ENCODE data around the gene ITM2C.

Gene ITM2C, protein sequence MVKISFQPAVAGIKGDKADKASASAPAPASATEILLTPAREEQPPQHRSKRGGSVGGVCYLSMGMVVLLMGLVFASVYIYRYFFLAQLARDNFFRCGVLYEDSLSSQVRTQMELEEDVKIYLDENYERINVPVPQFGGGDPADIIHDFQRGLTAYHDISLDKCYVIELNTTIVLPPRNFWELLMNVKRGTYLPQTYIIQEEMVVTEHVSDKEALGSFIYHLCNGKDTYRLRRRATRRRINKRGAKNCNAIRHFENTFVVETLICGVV

DNA sequence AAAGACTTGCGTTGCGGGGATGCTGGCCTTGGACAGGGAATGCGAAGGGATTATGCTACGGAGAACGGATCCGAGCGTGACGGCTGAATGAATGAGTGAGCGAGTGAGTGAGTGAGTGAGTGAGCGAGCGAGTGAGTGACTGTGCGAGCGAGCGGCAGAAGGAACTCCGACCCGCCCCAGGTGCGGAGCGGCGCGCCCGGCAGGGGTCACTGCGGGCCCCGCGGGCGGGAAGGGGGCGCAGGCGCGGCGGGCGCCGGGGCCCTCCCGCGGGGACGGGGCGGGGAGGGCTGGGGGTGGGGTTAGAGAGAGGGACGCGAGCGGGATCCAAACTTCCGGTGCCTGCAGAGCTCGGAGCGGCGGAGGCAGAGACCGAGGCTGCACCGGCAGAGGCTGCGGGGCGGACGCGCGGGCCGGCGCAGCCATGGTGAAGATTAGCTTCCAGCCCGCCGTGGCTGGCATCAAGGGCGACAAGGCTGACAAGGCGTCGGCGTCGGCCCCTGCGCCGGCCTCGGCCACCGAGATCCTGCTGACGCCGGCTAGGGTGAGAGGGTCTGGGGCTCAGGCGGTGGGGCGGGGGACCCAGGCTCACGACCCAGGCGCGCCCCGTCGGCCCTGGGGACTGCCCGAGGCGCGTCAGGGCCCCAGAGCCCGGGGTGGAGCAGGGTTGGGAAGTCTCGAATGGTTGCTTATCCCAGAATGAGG, at the start of gene ITM2C:
Gene ITM2C (plus strand): TSS at position 338 of the 702 bp plus-strand sequence. CDS start 84 bp downstream, at position 422.
- peak; percentile 42 for DNase-seq (ENCODE audit: low read depth)

DNA sequence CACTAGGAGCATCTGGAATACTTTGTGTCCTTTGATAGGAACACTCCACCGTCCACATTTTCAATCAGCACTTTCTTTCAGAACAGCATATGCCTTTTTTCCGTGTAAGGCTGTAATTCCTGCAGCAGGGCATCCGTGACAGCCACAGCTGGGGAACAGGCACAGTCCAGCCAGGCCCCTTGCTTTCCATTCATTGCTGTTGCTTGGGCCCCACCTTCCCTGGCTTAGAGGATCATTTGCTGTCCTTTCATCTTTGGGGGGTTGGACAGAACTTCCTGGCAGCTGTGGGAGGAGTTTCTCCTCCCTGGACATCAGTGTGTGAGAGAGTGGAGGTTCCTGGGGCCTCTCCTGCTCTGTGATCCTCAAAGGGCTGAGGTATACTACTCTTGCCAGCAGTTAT, 49.7 kb upstream of the ITM2C start:
- DNase-seq (ENCODE audit: low read depth): no peak

DNA sequence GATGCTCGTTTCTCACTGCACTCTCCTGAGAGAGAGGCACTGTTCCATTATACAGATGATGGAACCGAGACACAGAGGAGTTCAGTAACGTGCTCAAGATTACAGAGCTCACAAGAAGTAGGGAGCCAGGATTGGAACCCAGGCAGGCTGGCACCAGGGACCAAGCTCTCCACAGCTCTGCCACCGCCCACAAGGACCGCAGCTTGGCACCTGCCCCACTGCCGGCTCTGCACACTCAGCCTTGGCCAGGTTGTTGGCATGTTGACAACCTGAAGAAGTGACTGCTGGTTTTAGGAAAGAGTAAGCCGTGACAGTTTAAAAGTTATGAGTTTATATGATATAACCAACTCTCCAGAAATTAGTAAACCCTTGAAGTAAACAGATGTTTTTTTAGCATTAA, 48.0 kb upstream of the ITM2C start:
- no peak for DNase-seq (ENCODE audit: low read depth)

DNA sequence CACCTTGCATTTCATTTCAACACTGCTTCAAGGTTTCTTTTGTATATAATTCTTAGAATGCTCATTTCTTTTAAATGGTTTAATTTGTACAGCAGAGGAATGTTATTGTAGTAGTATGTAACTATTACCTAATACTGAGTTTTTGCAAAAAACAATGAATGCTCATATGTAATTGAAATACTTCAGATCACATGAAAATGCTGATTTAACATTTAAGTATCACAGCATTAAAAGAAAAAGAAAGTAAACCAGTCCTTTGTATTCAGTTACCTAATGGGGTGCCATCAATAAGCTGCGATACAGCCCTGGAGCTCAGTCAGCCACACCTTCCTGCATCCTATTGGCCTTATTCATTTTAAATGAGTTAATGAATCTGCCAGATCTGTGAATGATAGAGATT, 45.3 kb upstream of the ITM2C start:
- no peak for DNase-seq (ENCODE audit: low read depth)

DNA sequence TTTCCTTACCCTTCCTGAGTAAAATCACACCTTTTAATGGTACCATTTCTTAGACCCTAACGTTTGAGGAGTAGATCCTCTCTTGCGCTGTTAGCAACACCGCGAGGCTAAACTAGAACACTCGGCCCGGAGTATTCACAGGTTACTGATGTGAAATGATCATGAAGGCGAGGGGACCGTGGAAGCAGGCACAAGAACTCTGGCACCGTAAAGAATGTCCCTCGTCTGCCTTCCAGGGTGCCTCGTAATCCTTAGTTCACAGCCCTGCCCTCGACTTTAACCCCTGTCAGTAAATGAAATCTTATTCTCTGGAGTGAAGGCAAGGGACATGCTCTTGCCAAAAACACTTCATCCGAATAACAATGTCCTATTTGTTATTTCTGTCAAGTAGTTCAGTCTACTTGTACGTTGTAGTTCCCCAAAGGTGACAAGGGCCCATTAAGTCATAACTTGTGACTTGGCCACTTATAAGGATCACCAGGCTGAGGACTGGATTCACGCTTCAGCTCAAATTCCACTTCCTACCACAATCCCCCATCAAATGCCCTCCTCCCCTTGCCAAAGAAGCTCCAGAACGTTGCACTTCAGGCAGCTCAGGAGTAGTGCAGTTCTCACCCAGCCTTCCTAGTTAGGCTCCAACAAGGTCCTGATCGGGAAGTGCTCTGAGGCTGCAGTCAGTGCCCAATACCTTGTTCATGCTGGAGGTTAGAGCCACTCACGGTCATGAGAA, 43.3 kb upstream of the ITM2C start:
- no peak for DNase-seq (ENCODE audit: low read depth)

DNA sequence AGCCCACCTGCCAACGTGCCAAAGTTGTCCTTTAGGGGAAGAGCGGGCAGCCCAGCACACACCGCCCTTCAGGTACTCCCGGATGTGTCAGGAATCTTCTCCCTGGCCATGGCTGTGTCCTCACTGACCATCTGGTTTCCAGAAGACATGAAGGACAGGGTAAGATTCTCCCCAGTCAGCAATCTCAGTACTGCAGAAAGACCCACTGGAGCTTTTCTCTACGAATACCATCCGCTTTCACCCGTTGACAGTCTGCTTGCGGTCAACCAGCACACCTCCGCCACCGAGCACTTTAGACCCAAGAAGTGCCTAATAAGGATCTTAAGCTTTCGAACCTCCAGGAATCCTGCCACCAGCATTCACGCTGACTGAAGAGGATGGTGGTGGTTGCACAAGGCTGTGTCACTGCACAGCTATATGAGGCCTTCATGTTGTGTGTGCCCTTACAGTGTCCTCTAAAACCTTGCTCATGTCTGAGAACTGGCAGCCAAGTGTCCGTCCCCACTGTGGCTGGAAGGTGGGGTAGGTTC, 42.7 kb upstream of the ITM2C start:
- no peak for DNase-seq (ENCODE audit: low read depth)

DNA sequence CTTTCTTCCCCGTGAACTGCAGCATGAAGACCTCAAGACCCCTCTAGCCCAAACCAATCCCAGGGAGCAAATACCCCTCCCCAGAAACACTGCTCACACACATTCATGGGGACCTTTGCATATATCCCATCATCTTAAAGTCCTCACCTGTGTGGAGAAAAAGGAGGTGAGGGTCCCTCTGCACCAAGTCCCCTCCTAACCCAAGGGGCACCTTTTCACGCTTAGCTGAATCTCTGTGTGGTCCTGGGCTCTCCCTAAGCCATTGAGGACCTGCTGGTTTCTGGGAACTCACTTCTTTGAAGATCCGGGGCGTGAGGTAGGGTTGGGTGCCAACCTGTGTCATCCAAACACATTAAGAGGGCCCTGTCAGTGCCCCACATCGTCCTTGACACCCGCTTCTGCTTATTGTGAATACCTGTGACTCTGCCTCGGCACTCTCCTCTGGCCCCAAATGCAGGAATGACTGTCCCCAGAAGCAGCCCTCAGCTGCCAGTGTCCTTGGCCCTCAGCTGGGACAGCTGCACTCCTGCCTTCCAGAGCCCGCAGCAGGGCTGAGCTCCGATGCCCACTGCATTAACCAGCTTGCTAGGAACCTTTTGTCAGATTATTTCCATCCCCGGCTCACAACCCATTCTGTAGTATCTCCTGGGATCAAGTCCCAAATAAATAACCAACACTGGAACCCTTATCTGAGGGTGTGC, 41.3 kb upstream of the ITM2C start:
- no peak for DNase-seq (ENCODE audit: low read depth)

DNA sequence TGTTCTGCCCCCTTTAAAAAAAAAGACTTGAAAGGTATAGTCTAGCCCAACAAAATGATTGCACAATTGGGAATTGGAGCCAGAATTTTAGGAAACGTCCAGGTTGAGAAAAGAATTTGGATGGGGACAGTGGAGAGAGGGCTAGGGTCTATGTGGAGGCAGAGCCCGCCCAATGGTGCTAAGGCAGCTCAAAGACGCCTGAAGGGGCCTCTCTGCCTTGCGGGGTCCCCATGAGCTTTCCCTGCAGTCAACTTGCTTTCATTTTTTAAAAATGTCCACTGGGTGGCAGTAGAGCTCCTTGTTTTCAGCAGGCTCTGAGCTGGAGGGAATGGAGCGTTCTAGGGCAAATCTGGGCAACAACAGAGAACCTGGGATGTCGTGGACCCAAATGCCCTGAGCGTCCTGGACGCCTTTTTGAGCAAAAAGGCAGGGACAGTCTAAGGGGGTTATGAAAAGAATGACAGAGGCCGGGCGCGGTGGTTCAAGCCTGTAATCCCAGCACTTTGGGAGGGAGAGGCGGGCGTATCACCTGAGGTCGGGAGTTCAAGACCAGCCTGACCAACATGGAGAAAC, 40.2 kb upstream of the ITM2C start:
- DNase-seq (ENCODE audit: low read depth): peak; percentile 8

DNA sequence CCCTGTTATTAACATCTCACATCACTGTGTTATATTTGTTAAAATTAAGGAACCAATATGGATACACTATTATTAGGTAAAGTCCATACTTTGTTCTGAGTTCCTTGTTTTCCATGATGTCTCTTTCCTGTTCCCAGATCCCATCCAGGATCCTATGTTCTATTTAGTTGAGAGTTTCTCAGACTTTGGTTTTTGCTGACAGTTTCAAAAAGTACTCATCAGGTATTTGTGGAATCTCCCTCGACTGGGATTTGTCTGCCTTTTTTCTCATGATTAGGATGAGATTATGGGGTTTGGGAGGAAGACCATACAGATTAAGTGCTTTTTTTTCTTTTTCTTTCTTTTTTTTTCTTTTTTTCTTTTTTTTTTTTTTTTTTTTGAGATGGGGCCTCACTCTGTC, 39.4 kb upstream of the ITM2C start:
- DNase-seq (ENCODE audit: low read depth): no peak

DNA sequence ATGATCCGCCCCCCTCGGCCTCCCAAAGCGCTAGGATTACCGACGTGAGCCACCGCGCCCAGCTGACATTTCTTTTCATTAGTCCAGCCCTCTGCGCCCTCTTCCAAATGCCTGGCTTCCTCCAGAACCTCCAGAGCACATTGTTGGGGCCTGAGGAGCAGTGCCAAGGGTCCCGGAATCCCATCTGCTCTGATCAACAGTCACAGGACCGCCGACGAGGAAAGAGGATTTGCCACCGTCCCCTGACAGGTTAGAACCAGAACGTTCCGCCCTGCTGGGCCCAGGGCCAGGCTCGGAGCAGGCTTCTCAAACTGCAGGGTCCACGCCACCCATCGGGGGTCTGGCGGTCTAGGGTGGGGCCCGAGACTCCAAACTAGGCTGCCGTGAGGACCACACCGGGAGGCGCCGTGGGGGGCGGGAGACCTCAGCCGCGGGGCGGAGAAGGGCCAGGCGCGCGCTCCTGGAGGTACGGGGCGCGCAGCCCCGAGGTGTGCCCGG, 36.9 kb upstream of the ITM2C start:
- DNase-seq (ENCODE audit: low read depth): no peak

DNA sequence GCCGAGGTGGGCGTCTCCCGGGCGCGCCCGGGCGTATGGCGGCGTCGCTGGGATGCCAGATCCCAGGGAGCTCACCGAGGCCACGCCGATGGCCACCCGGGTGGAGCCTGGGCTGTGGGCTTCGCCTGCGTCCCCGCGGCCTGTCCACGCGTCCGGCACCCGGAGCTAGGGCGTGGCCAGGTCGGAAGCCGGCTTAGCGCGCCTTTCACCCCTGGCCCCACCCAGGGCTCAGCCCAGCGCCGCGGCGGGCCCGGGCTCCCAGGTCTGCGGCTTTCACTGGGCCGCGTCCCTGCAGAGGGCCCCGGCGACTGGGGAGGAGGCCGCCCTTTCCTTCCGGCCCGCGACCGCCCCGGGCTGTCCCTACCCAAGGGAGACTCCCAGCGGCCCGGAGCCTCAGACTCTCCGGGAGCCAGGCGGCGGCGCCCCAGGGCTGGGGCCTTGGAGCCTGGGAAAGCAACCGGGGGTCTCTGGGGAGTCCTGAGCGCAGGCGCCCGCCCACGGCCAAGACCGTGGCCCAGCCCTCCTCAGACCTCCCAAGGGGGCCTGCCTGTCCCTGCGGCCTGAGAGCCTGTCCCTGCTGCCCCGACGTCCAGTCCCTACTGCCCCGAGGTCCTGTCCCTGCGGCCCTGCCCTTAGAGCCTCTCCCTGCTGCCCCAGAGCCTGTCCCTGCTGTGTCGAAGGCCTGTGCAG, 36.3 kb upstream of the ITM2C start:
- DNase-seq (ENCODE audit: low read depth): no peak

DNA sequence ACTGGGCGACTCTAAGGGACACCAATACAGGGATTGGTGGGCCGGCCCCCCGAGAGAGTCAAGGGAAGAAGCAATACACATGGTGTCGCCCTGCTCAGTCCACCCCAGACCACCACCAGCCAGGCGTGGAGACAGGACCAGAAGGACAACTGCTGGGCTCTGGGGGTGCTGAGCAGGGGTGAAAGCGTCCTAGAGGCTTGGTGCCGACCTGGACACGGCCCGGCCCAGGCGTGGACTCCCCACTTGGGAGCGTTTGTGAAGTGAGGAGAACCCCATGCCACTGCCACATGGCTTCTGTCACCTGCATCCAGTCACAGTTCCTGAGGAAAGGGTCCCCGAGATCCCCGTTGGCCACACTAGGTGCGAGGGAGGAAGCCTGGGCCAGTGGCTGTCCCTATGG, 35.4 kb upstream of the ITM2C start:
- no peak for DNase-seq (ENCODE audit: low read depth)

DNA sequence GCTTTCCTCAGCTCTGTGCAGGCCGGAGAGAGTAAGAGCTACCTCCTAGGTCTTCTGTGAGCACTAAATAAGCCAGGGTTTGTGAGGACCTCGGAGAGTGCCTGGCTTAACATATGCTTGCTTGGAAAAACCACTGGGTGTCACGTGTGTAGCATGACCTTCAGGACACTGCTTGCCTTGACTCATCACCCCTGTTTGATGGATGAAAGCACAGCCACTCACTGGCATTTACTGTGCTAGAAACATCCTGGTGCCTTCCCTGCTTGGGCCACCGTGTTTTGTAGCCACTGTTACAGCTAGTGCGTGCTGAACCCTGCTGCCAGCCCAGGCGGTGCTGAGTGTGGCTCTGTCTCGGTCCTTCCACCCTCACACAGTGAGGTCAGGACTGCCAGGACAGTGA, 34.8 kb upstream of the ITM2C start:
- DNase-seq (ENCODE audit: low read depth): no peak

DNA sequence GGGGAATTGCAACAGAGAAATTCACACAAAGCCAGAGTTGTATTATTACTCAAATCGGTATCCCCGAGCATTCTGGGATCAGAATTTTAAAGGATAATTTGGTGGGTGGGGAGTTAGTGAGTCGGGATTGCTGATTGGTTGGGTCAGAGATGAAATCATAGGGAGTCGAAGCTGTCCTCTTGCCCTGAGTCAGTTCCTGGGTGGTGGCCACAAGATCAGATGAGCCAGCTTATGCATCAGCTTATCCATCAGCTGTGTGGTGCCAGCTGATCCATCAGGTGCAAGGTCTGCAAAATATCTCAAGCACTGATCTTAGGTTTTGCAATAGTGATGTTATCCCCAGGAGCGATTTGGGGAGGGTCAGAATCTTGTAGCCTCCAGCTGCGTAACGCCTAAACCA, 34.3 kb upstream of the ITM2C start:
- no peak for DNase-seq (ENCODE audit: low read depth)

DNA sequence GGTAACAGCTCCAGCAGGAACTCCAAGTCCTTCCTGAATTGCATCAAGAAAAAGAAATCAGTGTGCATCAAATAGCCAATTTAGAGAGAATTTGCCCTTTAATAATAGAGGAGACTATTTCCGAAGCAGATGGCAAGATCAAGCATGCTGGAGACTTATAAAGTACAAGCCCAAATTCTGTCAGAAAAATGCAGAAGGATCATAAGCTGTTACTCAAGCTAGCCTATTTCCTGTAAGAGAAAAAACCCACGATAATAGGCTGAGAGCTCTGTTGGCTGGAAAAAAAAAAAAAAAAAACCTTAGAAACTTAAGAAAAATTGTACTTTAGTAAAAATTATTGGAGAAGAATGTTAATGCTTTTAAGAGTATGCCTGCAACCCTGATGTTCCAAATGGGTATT, 24.4 kb upstream of the ITM2C start:
- no peak for DNase-seq (ENCODE audit: low read depth)

DNA sequence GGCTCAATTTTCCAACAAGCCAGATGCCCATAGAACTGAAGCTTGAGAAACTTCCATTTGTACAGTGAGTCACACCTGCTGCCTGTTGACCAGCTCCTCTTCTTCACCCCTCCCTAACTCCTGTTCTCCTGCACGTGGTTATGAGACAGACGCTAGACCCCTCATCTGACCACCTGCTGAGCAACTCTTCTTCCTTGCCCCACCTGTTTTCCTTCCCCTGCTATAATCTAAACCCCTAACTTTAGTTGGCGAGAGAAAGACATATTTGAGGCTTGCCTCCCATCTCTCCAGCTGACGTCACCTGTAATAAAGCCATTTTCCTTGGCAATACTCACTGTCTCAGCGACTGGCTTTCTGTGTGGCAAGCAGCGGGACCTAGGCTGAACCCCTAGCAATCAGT, 22.3 kb upstream of the ITM2C start:
- no peak for DNase-seq (ENCODE audit: low read depth)

DNA sequence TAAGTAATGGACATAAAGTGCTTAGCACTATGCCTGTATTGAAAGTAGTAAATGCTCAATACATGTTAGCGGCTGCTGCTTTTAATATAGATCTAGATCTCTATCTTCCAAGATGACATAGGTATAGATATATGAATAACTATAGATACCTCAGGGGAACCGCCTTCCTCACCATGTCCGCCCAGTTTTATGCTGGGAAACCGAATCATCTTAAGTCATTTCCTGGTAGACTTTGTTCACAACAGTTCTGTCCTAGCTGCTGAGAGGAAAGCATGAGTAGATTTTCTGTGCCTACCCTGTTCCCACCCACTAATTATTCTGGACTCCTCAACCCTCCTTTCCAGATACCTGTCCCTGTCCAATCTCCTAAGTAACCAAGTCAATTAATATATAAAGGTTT, 21.6 kb upstream of the ITM2C start:
- no peak for DNase-seq (ENCODE audit: low read depth)

DNA sequence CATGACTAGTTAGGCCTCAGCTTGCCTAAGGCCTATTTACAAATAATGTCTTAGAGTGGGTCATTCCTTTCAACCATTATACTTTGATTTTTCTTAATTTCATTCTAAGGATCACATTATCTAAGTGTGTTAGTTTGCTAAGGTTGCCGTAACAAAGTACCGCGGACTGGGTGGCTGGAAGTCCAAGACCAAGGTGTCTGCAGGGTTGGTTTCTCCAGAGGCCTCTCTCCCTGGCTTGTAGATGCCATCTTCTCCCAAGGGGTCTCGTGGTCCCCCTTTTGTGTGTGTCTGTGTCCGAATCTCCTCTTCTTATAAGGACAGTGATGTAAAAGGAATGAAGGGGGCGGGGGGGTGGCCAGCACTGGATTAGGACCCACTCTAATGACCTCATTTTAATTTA, 18.4 kb upstream of the ITM2C start:
- no peak for DNase-seq (ENCODE audit: low read depth)

DNA sequence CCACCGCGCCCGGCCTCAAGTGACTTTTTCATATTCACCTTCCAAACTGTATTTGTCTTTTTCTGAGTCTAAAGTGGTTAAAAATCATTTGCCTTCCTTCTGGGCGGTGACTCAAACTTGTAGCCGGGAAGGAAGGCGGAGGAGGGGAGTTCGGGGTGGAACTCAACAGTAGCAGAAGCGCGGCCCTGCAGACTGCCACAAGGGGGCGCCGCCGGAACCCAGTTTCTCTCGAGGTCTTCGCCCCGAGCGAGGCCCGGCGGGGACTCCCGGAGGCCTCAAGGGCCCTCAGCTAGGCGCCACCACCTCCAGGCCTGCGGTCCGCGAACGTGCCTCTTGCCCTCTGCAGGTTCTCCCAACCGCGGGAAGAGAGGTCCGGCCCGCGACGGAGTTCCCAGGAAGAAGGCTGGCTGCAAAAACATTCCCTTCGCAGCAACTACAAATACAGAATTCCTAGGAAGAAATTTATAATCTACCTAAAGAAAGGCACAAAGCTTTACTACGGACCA, 16.8 kb upstream of the ITM2C start:
- DNase-seq (ENCODE audit: low read depth): peak; percentile 91

DNA sequence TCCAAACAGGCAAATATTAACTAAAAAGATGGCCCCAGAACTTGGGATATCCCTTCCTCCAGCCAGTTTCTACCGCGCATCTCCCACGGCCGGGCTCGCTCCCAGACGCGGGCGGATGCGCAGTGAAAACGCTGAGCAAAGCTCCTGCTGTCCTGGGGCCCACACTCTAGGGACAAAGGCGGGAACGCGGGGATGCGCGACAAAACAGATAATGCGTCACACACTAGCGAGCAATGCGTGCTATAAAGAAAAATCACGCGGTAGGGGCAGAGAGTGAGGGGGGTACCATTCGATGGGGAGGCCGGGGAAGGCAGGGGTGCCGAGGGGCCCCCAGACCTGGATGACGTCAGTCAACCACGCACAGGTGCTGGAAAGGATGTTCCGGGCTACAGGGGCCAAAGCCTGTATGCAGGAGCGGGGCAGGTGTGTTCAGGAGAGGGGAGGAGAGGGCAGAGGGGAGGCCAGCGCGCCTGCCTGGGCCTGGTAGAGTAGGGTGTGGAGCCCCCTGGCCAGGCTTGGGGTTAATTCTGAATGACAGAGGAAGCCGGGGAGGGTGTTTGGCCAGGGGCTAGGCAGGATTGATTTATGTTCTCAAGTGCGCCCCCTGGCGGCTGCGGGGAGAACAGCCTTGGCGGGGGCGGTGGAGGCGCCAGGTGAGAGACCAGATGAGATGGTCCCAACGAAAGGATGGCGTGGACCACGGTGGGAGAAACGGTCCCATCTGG, 14.9 kb upstream of the ITM2C start:
- DNase-seq (ENCODE audit: low read depth): peak; percentile 65

DNA sequence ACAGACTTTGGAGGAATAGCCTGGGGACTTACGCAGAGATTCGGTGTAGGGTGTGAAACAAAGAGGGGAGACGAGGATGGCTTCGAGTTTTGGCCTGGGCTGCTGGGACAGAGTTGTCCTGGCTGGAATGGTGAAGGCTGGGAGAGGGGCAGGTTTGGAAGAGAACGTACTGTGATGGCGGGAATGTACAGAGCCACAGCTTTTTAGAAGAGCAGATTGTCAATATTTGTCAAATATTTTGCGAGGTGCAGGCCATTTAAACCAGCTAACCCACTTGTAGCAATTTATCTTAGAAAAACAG, 14.4 kb upstream of the ITM2C start:
- DNase-seq (ENCODE audit: low read depth): no peak
